Embryonic facial prominence (tissue), 1 donor: ENCODE measurements around the gene MPND.

ENCODE experiments used
- DNase-seq: peaks from one replicate; pipeline ENCODE4 v3.0.0-alpha.2; 2016; ENCODE audit errors: extremely low spot score

The MPND gene

DNA sequence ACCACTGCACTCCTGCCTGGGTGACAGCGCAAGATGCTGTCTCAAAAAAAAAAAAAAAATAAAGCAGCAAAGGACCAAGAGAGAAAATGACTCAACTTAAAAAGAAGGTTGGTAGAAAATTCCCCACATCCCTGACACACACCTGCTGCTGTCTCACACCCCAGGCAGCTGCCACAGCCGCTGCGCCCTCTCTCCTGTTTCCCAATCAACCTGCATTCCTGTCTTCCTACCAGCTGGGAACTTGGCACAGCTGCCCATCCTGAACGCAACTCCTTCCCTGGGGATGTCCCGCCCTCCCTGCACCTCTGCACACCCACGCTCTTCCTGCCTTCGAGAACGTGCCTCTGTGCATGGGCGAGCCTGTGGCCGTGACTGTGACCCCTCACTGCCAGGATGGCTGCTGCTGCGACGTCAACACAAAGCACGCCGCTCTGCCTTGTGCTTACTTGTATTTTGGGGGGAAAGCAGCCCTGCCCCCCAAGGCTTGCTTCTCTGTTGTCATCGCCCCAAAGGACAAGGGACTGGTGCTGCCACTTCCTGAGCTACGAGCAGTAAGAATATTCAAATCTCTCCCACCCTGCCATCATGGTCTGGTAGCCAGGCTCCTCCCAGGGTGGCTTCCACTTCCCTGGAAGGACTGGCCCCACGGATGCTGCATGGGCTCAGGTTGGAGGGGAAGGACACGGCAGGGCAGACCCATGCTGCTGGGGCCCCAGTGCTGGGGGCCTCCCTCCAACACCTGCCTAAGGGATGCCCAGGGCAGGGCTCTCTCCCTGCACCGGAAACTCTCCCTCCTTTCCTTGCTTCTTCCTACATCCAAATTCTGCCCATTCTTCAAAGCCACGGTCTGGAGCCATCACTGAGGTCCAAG lies 36.3 kb downstream of the MPND start:
- no peak for DNase-seq

GRCh38 chr19:4380254-4380727 lies 36.9 kb downstream of the MPND start:
- no peak for DNase-seq

GRCh38 chr19:4385291-4386040 lies 42.1 kb downstream of the MPND start:
- no peak for DNase-seq

DNA sequence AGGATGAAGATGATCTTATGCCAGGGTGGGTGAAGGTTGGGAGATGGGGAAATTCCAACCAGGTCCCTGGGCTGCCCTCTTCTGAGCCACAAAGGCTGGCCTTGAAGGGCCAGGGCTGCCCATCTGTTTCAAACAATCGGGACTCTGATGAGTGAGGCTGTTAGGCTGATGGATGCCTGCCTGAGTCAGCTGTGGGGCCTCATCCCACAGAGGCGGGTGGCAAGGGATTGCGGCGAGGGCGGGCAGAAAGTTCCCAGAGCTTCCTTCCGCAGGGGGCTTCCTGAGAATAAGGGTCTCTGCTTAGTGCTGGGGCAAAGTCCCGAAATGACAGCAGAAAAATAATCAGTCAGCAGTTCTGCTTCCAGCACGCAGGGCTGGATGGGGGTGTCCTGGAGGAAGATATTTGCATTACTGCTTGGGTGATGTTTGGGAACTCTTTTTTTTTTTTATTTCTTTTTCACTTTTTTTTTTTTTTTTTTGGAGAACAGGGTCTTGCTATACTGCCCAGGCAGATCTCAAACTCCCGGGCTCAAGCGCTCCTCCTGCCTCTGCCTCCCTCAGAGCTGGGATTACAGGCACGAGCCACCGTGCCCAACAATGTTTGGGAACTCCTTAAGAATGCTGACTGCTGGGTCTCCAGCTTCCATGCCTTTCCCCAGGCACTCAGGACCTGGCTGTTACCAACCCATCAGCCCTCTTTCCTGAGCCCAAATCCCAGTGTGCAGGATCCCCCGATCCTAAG lies 42.9 kb downstream of the MPND start:
- DNase-seq: no peak

DNA sequence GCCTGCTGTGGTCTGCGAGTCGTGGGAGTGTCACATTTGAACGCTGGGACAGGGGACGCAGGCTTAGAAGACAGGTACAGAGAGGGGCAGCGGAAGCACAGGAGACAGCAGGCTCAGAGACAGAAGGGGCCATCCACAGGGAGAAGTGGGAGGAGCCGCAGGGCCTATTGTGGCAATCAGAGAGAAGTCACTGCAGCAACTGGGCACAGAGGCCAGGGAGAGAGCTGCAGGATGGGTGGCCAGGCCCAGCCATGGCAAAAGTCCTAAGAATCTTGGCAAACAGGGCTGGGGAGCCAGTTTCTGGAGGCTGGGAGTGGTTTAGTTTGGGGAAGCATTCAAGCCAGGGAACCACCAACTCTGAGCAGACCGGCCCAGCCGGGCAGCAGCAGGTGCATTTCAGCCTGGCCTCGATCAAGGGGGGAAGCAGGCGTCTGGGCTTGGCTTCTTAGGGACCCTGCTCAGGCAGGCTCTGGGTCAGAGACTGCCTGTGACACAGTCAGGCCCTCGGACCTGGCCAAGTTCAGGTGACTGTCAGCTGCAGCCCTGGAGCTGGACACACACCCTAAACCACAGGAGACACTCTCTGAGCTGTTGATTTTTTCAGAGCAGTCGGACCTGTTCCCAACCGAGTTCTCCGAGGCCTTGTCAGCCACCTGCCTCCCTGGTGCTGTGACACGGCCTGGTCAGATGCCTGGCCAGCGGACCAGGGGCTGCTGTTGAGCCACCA lies 45.1 kb downstream of the MPND start:
- DNase-seq: no peak

DNA sequence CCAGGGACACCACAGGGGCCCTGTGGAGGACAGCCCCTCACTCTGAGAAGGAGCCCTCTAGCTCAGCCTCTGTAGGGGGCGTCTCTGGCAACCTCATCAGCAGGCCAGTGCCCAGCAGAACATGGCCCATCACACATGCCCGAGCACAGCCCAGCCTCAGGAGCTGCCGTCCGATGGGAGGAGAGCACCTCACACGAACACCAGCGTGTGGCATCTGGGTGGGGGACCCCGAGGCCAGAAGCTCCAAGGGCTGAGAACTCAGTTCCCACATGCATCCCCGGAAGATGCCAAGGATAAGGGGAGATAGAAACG lies 45.7 kb downstream of the MPND start:
- DNase-seq: no peak

- no peak for DNase-seq
These were observed 46.2 kb downstream of the MPND start for GRCh38 chr19:4389511-4390016.

GRCh38 chr19:4390017-4390566 lies 46.7 kb downstream of the MPND start:
- no peak for DNase-seq

DNA sequence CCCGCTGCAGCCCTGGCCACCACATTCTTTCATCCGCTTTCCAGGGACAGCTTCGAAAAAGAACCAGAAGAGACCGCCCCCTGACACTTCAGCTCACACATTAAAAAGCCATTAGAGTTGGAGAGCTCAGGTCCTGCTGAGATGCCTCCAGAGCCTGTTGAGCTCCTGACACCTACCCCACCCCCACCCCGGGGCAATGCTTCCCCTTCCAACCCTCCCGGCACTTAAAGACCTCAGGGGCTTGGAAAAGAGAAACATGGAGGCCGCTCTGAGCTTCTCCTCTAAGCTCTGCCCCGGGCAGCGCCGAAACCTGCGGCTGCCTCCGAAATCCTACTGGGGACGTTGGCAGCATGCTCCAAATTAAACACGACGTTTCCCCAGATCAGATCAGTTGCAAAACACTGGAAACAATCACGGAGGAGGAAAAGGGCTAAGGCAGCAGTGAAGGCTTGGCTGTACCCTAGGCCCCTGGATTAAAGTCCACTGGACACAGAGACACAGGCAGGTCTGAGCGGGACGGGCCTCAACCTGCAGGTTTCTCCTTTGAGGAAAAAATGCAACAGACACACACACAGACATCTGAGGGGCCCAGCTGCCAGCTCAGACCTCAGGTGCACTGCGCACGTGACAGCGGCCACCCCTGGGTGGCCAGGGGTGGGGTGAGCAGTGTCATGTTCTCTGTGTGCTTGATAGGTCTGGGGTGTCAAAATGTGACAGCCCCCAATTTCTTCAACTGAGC lies 47.4 kb downstream of the MPND start:
- DNase-seq: no peak

DNA sequence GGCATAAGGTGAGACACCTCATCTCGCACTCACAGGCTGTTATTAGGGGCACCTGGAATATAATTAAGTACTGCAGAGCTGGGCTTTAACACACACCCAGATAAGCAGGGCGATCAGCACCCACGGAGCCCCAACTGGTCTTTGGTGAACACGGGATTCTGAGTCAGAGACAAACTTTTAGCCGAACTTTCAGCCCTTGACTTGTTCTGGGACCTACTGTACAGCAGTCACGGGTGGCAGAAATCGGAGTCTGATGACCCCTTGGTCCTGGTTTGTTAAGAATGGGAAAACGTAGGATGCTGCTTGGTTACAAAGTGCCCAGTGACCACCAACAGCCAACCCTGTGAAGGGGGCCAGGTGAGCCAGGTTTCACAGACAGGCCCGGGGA lies 47.9 kb downstream of the MPND start:
- DNase-seq: no peak

DNA sequence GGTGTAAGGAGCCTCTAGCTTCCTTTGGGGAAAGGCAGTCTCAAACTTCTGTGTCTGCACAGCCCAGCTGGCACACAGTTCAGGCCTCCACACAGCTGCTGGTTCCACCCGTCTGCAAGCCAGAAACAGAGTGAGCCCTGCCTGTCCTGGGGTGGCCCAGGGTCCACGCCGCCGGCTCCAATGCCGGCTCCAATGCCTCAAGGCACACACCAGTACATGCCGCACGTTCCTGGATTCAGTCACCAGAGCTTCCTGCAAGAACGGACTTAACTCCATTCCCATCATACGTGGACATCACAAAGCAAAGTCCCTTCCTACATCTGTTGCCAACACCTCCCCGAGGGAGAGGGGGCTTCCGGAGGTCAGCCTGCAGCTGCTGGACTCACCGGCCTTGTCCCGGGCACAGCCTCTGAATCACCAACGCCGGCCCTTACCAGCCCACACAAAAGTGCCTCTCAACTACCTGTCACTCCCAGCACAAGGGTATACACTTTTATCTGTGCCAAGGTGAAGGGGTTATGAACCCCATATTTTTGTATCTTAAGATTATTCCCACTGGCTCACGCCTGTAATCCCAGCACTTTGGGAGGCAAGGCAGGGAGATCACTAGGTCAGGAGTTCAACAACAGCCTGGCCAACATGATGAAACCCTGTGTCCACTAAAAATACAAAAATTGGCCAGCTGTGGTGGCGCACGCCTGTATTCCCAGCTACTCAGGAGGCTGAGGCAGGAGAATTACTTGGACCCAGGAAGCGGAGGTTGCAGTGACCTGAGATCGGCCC lies 48.5 kb downstream of the MPND start:
- no peak for DNase-seq

DNA sequence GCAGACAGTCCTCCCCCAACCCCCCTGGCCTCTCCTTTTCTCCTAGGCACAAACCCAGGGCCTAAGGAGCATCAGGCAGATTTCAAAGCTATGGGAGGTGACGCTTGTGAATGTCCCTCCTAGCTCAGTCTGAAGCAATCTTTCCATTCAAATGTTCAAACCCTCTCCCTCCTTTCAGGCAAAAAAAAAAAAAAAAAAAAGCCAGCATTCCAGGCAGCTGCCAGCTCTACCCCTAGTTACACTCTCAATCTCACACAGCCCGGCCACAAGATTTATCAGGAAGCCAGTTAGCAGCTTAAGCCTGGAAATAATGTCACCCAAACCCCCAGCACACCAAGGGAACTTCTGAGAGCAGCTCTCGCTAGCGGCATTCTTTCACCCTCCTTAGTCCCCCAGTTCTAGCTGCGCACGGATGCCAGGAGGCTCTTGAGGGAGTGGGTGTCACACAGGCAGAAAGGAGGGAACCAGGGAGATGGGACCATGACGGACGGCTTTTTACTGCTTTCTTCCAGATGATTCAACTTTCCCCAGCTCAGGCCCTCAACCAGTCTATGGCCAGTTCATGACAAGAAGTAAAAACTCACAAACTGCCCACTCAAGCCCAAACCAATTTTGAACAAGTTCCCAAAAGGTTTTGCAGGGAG lies 50.7 kb downstream of the MPND start:
- no peak for DNase-seq

GRCh38 chr19:4396949-4397783 lies 53.8 kb downstream of the MPND start:
- DNase-seq: no peak

- DNase-seq: no peak
These were observed 56.4 kb downstream of the MPND start for GRCh38 chr19:4399812-4400134.

GRCh38 chr19:4400135-4400936 lies 57.0 kb downstream of the MPND start, which contains the start of gene SH3GL1:
SH3GL1 (minus strand) TSS chr19:4400547; CDS start chr19:4400368, 179 bp downstream.
- DNase-seq: peak; percentile 92

DNA sequence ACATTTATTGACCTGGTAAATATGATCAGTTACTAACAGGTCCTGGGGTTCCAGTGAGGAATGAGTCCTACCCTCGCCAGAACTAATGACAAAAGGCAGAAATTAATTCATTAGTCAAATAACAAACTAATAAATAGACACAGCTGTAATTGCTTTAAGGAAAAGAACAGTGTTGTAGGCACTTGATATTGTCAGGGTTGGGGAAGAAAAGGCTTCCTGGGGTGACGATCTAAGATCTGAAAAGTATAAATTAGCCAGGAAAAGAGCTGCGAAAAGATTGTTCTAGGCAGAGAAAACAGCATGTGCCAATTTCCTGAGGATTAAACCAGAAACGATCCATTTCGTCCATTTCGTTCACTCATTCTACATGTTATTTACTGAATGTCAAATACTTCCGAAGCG lies 58.4 kb downstream of the MPND start:
- no peak for DNase-seq

GRCh38 chr19:4402171-4403004 lies 59.0 kb downstream of the MPND start, which contains the start of gene CHAF1A:
CHAF1A (plus strand) TSS chr19:4402640; CDS start chr19:4402763, 123 bp downstream.
- DNase-seq: peak; percentile 99
